Ammon's horn (tissue), 1 donor: ENCODE results near the gene SEZ6L.
A peak's percentile ranks its signal among the peaks of the same experiment; 100 is the strongest.

Experiments
- DNase-seq: peaks from one replicate; pipeline ENCODE4 v3.0.0-alpha.2; 2016; ENCODE audit warnings: low spot score

SEZ6L gene

GRCh38 chr22:26182723-26183122, 13.5 kb downstream of the SEZ6L start:
- DNase-seq, result no peak

GRCh38 chr22:26185190-26185589, 15.9 kb downstream of the SEZ6L start:
- DNase-seq, result no peak

GRCh38 chr22:26188341-26188740, 19.1 kb downstream of the SEZ6L start:
- DNase-seq, result no peak

- DNase-seq, result no peak
Measured at GRCh38 chr22:26194313-26194712, 25.1 kb downstream of the SEZ6L start.

DNA sequence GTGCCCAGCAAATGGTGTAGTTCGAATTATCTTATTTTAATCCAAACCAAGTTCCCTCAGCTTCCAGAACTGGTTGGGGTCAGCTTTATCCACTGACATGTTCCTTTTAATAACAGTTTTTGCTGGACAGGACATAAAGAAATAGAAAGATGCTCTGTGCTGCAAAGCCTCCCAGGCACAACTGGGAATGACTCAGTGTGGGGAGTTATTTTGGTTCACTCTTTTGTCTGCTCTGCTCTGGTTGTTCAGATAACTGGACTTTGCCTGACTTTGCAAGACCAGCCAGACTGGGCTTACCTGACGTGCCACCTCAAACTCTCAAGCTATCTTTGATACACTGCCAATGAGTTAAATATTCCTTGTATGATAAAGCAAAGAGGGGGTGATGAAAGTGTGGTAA, 25.6 kb downstream of the SEZ6L start:
- no peak for DNase-seq

GRCh38 chr22:26196657-26197056, 27.4 kb downstream of the SEZ6L start:
- peak; percentile 45 for DNase-seq

DNA sequence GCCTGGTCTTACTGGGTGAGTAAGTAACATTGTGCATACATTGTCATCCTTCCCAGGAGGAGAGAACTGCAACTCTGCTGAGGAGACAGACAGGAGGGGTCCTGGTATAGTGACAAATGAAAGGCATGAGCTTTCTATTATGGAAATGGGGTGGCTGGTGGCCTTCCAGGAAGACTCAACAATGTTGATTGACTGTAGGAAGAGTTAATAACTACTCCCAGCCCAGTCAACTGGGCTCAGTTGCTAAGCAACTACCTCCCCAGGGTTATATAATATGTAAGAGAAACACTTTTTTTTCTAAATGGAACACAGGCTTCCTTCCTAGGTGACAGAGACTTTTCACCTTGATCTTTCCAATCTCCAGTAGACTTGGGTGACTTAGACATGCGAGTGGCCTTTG, 28.2 kb downstream of the SEZ6L start:
- DNase-seq, result peak; percentile 19

DNA sequence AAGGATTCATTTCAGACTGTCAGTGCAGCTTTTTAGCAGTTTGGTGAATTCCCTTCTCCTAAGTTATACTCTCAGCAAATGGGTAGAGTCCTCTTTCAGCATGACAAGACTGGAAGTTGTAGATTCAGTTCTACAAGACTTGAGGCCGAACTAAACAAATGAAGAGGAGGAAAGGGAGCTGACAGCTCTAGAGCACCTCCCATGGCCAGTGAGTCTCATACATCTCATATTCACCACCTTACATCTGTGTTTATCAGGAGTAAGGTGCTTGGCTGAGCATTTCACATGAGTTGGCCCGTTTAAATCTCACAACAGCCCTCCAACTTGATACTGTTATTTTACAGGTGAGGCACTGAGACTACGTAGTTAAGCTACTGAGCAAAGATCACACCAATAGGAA, 30.4 kb downstream of the SEZ6L start:
- no peak for DNase-seq

DNA sequence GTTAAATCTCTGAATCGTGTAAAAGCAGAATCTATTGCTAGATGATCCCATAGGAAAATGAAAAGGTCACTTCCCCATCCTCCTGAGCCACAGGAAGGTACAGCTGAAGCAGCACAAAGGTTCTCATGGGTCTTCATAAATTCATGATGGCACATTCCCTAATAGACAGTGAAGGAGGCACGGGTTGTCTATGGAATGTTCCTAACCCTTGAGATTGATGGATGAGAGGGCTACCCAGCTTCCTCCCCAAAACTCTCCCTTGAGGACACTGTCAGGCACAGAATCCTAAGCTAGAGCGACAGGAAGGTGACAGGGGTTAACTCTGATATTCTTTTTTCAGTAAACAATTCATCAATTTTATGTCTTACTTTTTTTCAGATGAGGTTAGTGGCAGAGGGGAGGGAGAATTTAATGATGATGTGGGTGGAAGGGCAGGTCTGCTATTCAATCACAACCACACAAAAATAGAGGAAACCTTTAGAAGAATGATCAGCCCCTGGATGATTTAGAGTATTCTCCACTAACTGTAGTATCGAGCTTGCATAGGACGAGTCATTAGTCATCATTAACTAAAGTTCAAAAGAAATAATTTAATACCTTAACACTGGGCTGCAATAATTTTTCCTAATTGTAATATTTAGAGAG, 33.1 kb downstream of the SEZ6L start:
- DNase-seq, result no peak

DNA sequence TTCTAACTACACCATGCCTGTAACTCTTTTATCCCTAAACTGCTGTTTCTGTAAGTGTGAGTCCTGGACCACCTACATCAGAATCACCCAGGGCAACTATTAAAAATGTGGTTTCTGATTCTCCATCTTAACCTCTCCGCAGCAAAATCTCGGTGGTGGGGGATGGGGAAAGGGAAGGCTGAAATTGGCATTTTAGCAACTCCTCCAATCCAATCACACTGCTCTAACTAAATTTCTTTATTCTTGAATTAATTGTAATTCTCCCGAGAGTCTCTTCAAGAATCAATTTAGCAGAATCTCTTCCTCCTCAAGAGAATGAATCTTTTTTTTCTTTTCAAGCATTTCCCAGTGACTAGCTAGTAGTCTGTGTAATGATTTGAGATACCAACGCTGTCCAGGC, 36.2 kb downstream of the SEZ6L start:
- DNase-seq, result no peak

- peak; percentile 34 for DNase-seq
Measured at GRCh38 chr22:26210334-26210733, 41.1 kb downstream of the SEZ6L start.

- DNase-seq, result no peak
Measured at GRCh38 chr22:26213826-26214225, 44.6 kb downstream of the SEZ6L start.

GRCh38 chr22:26214466-26214865, 45.2 kb downstream of the SEZ6L start:
- DNase-seq, result no peak

DNA sequence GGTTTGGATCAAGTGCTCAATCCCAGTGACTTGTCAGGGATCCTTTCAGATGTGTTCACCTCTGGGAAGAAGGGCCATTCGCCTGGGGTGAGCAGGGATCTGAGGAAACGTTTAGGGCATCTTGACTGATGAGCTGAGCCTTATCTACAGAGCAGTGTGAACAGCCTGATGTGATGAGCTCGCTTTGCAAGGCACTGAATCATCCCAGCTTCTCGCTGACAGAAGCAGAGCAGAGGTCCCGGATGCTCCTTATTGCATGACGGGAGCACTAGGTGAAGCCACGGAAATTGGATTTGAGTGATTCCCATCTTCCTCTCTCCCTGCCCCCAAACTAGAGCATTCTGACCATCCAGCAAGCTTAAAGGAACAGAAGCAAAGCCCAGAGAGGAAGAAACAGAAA, 46.5 kb downstream of the SEZ6L start:
- no peak for DNase-seq

DNA sequence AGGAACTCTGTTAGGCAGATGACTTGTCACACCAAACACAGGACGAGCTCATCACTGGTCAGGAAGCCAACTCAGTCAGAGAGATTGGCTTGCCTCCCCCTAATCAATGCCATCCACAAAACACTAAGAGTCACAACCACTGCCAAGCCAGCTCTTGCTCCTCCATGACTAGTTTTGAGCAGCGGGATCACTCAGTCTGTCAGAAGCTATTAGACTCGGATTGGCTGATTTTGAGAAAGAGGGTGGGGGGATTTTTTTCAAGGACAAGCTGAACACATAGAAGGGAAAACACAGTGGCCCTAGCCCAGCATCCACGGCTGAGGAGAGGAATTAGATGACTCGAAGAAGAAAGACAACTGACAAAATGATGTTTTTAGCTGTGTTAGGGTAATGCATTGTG, 55.9 kb downstream of the SEZ6L start:
- DNase-seq, result no peak

GRCh38 chr22:26226538-26227297, 57.5 kb downstream of the SEZ6L start:
- peak; percentile 20 for DNase-seq

DNA sequence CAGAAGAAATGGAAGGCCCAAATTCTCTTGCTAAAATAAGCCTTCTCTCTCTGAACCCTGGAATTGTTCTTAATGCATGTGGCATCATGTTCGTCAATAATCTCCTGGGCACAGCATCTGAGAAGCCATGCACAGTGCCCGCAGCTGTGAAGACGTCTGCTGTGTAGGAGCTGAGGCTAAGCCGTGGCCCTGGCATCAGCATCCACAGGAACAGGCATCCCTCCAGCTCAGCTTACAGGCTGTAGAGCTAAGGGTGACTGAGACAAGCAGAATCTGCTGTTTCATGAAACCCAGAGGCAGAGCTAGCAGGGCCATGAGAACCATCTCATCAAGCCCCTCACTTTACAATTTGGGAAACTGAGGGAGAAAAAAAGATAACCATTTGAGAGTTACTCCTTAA, 60.6 kb downstream of the SEZ6L start:
- DNase-seq, result peak; percentile 46

DNA sequence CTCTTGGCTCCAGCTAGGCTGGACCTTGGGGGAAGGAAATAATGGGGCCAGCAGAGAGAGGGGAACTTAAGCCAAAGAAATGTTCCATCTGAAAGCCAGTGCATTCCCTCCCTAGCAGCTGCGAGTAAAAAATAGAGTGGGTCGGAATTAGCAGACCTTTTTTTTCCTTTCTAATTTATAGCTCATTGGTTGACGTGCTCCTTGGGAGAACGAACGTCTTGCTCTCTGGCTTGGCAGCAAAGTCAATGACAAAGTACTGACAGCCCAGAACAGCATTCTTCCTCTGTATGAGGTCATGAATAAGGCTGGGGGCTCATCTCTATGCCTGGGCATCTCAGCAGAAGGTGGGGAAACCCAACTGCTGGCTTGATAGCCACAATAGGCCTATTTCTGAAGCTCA, 65.0 kb downstream of the SEZ6L start:
- DNase-seq, result peak; percentile 10

DNA sequence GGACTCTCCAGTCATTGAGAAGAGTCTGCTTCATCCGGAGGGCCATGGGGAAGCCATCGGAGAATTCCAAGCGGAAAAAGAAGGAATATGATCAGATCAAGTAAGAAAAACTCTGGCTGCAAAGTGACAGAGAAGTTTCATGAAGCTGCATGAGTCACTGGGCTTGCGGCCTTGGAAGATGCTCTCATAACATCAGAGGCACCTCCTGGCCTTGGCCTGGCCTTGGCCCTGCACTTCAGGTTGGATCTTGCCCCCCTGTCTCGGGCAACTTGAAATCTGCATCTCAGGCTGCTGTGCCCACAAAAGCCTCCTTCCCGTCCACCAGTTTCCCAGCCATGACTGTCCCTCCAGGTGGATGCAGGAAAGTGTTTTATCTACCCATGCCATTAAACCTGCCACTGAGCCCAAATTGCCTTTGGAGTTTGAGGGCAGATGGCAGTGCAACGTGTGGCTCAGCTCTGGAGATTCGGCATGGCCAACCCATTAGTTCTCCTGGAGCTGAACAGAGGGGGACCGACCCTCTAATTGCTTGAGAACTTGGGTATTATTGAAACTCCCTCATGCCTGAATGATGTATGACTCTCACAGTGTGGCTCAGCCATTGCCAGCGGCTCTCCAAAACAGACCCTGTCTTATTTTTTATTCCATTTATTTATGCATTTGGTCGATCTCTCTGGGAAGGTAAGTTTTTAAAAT, 66.7 kb downstream of the SEZ6L start:
- DNase-seq, result no peak

- no peak for DNase-seq
Measured at GRCh38 chr22:26236991-26237390, 67.7 kb downstream of the SEZ6L start.

GRCh38 chr22:26238596-26238995, 69.3 kb downstream of the SEZ6L start:
- no peak for DNase-seq

DNA sequence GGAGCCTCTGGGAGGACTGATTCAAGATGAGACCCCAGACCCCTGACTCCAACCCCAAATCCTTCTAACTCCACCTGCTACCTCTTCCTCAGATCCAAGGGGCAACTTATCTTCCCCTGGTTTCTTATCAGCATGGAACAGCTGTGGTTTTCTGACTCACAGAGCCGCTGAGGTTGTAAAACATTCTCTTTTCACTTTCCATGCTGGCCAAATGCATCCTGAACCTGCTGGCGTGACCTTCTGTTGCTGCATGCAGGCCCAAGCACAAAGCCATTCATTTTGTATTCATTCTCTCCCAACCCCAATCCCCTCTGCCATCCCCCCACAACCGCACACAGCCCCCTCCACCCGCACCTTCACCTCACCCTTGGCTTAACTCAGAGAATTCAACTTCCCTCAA, 70.3 kb downstream of the SEZ6L start:
- no peak for DNase-seq

DNA sequence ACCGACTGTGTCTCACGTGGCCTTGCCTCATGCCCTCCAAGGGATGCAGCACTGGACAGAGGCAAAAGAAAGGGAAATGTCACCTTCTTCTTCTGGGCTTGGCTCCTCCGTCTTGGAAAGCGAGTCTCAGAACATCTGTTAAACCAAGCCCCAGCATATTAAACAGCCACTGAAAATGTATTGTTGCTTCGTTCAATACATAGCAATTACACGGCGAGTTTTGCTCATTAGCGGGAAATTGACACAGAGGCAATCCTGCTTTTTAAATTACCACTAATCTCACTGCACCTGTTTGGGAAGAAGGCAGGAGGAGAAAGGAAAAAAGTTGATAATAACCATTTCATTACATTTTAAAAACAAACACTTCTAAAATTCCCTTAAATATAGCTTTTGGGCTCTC, 72.1 kb downstream of the SEZ6L start:
- no peak for DNase-seq
